Femur (tissue), 1 donor: ENCODE results near the gene SLC35B2.

Experiments used
- DNase-seq: peaks from one replicate; pipeline ENCODE4 v3.0.0-alpha.2; 2017

SLC35B2 gene, protein sequence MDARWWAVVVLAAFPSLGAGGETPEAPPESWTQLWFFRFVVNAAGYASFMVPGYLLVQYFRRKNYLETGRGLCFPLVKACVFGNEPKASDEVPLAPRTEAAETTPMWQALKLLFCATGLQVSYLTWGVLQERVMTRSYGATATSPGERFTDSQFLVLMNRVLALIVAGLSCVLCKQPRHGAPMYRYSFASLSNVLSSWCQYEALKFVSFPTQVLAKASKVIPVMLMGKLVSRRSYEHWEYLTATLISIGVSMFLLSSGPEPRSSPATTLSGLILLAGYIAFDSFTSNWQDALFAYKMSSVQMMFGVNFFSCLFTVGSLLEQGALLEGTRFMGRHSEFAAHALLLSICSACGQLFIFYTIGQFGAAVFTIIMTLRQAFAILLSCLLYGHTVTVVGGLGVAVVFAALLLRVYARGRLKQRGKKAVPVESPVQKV

GRCh38 chr6:44257025-44257752, at the start of gene SLC35B2:
SLC35B2 (minus strand) TSS chr6:44257528; CDS start chr6:44257410, 118 bp downstream.
- DNase-seq = peak; percentile 88

- DNase-seq = no peak
Observed at GRCh38 chr6:44306710-44307109, 49.4 kb upstream of the SLC35B2 start.

DNA sequence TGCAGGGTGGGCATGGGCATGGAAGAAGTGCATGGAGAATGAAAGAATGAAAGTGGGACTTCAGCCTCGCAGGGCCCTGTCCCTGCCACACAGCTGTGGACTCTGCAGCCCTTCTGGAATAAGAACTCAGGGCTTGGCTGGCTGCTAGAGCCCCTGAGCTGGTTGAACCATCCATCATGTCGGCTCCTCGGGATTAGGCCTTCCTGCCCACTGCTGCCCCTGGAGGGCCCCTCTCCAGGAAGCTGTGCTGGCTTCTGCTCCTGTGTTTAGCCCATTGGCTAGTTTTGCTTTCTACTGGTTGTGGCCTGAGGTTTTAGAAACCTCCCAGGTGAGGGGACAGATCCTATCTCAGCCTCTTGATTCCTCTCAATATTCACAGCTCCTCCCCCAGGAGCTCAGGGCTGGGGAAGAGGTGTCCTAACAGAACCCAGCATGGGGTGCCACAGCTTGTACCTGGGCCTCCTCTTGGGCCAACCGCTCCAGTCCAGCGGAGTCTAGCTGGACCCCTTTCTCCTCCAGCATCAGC, 47.9 kb upstream of the SLC35B2 start:
- DNase-seq = no peak

GRCh38 chr6:44304282-44305199, 47.2 kb upstream of the SLC35B2 start:
- no peak for DNase-seq

DNA sequence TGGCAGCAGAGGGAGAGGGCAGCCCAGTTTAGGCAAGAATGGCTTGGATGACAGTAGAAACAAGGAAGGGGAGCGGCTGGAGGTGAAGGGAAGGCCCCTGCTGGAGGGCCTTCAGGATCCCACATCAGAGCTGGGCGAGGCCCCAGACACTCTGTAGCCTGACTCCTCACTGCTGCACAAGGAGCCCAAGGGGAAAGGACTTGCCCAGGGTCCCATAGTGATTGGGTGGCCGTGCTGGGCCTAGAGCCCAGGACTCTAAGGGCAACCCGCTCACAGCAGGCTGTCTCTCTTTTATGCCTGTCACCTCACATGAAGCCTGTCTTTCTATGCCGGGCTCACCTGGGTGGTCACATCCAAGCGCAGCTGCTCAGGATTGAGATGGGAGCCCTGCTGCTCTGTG, 46.5 kb upstream of the SLC35B2 start:
- DNase-seq = no peak

DNA sequence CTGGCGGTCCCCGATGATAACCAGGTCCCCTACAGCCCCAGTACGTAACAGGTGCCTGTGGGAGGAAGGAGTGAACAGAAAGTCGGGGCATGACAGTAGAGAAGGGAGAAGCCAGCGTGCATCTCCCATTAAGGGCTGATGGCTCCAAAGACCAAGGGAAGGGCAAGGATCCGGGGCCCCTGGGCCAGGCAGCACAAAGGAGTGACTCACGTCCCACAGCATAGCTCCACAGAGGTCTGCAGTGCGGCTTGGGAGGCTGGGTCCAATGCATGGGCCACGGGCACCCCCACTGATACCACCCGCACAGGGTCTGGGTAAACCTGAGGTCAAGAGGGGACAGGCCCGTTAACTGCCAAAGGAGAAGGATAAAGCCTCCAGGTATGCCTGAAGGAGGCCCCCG, 45.5 kb upstream of the SLC35B2 start:
- DNase-seq = no peak

GRCh38 chr6:44301782-44302564, 44.6 kb upstream of the SLC35B2 start:
- peak; percentile 11 for DNase-seq

- peak; percentile 14 for DNase-seq
Observed at GRCh38 chr6:44301106-44301505, 43.8 kb upstream of the SLC35B2 start.

GRCh38 chr6:44300292-44300823, 43.0 kb upstream of the SLC35B2 start:
- peak; percentile 11 for DNase-seq

GRCh38 chr6:44298864-44299263, 41.5 kb upstream of the SLC35B2 start:
- peak; percentile 12 for DNase-seq

GRCh38 chr6:44298055-44298803, 40.9 kb upstream of the SLC35B2 start:
- peak; percentile 17 for DNase-seq

- peak; percentile 57 for DNase-seq
Observed at GRCh38 chr6:44297063-44298038, 40.0 kb upstream of the SLC35B2 start.

DNA sequence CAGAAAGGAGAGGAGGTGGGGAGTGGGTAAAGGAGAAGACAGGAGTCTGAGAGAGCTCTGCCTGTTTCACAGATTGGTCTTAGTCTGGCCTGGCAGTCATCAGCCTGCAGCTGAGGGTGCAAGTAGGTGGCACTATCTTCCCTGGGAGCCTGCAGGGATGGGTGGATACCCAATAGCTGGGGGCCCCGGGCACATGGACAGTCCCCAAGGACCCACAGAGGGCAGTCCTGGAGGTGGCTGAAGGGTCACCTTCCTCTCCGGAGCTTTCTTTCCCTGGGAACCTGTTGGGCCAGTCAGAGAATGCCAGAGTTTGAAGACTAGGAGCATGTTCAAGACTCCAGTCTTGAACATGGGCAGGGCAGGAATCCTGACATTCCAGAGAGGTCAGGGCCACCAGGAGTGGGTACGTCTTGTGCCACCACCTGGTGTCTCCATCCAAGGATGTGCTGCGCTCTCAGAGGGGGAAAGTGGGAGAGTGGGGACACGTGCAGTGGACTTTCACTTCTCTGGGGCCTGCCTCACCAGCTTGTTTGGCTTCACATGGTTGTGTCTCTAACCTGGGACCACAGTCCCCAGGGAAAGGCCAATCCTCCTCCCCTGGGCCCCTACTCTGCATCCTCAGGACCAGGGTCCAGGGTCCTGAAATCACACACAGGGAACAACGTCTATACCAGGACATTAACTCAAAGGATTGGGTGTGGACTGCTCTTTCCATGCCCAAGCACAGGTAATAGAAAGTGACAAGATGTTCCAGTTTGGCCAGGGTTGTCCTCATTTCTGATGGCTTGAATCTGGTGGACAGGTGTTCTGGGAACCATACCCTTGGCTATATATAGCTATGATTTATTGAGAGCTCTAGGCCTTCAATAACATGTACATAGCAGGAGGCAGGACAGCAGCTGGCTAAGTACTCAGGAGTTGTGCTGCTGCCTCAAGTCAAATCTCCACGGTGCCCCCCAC, 37.8 kb upstream of the SLC35B2 start:
- no peak for DNase-seq

DNA sequence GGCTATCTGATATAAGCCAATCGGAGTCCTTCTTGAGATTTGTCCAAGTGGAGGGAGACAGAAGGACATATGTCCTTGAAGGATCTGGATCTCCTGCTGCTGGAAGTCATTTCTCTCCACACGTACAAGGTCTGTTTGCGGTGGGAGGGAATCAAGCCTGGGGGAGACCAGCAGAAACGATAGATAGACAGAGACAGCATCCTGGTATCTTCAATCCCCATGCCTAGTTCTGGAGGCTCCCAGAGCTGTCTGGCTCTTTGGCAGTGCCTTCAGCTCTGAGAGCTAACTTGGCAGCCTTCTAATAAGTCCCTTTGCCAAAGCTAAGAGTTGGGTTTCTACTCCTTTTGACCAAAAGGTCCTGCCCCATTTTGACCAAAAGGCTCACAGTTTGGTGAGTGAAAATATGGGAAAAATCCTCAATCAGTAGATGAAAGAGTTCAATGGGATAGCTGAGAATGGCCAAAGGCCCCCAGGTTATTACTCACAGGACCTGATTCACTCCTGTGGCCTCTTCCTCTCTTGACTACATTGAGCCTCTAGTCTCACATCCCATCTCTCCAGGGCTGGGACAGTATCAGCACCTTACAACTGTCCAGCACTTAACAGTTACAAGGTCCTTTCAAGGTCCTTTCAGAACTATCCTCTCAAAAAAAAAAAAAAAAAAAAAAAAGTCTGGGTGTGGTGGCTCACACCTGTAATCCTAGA, 35.5 kb upstream of the SLC35B2 start:
- no peak for DNase-seq

GRCh38 chr6:44291841-44292240, 34.5 kb upstream of the SLC35B2 start:
- DNase-seq = no peak

DNA sequence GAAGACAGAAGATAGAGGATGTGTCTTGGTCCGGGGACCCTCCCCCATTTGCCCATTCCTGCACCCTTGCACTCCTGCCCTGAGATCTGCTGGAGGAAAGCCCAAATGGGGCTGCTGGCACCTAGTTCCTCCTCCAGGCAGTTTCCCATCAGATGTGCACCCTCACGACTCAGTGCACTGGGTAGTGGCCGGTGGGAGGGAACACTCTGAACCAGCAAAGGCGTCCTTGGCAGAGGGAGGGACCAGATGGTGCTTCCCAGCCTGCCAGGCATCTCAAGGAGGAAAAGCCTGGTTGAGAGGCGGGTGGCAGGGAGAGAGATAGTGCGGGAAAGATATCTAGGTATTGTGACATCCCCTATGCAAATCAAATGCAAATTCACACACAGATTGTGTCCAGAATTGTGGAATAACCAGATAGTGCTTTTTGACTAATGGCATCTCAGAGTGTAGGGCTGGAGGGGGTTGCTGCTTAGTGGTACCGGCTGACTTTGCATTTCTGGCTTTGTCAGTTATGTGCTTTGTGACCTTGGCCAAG, 32.5 kb upstream of the SLC35B2 start:
- DNase-seq = no peak

DNA sequence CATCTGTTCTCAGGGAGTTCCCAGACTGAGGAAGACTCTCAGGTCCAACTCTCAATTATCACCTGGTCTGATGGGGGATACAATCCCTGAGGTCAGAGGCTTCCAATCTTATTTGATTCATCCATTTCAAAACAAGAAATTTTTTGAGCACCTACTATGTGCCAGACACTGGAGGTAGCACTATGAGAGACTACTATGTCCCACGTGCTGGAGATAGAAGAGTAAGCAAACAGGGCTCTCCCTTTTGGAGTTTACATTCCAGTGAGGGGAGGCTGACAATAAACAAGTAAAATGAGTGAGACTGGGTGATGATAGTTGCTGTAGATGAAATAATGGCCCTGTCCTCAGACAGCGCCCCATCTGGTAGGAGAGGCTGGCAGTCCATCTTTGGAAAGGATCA, 29.4 kb upstream of the SLC35B2 start:
- DNase-seq = no peak

DNA sequence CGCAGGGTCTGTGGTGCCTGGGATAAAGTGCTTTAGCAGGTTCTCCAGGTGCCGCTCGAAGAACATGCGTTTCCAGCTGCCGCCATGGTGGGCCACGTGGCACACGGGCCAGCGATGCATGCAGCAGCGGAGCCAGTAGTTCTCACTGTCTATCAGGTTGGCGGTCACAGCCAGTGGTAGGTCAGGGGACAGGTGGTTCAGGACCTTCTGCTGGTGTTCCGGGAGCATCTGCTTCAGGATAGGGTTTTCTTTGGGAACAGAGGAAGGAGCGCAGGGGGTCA, 28.9 kb upstream of the SLC35B2 start:
- DNase-seq = no peak
